ENCODE measurements around the gene FBXO47.

FBXO47 gene

GRCh38 chr17:38890410-38890746 lies 76.8 kb downstream of the FBXO47 start:
- Histone ChIP-seq H3K9me3 (ENCODE audit: severe bottlenecking) (no peaks in the 10 kb centered on the region), H3K4me3 (ENCODE audit: low read depth, low read length) (no peak overlapping the region), H3K27ac (no peak overlapping the region), H3K36me3 (peaks cover 17% of the 10 kb centered on the region), H3K27me3 (ENCODE audit: insufficient read depth, low read depth, severe bottlenecking) (no peaks in the 10 kb centered on the region)
- no peak for DNase-seq
- TF ChIP-seq CTCF (IDR thresholded peaks at IDR 0.05; ENCODE audit: low read depth, low read length) = no peak

- Histone ChIP-seq H3K4me3 (ENCODE audit: low read depth, low read length) (no peak overlapping the region), H3K9me3 (ENCODE audit: severe bottlenecking) (no peaks in the 10 kb centered on the region), H3K36me3 (peaks cover 21% of the 10 kb centered on the region), H3K27ac (no peak overlapping the region), H3K27me3 (ENCODE audit: insufficient read depth, low read depth, severe bottlenecking) (no peaks in the 10 kb centered on the region)
- TF ChIP-seq CTCF (IDR thresholded peaks at IDR 0.05; ENCODE audit: low read depth, low read length) = no peak
- DNase-seq = no peak
Measured at GRCh38 chr17:38889745-38890409, 77.3 kb downstream of the FBXO47 start.

- Histone ChIP-seq H3K4me3 (ENCODE audit: low read depth, low read length) (no peak overlapping the region), H3K36me3 (peaks cover 22% of the 10 kb centered on the region), H3K27me3 (ENCODE audit: insufficient read depth, low read depth, severe bottlenecking) (no peaks in the 10 kb centered on the region), H3K27ac (no peak overlapping the region), H3K9me3 (ENCODE audit: severe bottlenecking) (no peaks in the 10 kb centered on the region)
- DNase-seq = no peak
- no peak for TF ChIP-seq CTCF (IDR thresholded peaks at IDR 0.05; ENCODE audit: low read depth, low read length)
Measured at GRCh38 chr17:38888842-38889241, 78.4 kb downstream of the FBXO47 start.

GRCh38 chr17:38886643-38887010 lies 80.6 kb downstream of the FBXO47 start:
- H3K36me3 ChIP-seq = peaks cover 12% of the 10 kb centered on the region
- peak overlapping the region; percentile 46; the same call in 1 of the 2 replicates for H3K27ac ChIP-seq
- H3K9me3 ChIP-seq (ENCODE audit: severe bottlenecking) = no peaks in the 10 kb centered on the region
- no peak overlapping the region for H3K4me3 ChIP-seq (ENCODE audit: low read depth, low read length)
- H3K27me3 ChIP-seq (ENCODE audit: insufficient read depth, low read depth, severe bottlenecking) = no peaks in the 10 kb centered on the region
- no peak for DNase-seq
- TF ChIP-seq CTCF (IDR thresholded peaks at IDR 0.05; ENCODE audit: low read depth, low read length) = no peak
